ENCODE data around the gene RAP1GAP.
"Not testable (repeated sequence)": the region's sequence is repeated elsewhere in the genome, so short reads cannot be mapped to it uniquely, and the experiment has no call there.

RAP1GAP gene

DNA sequence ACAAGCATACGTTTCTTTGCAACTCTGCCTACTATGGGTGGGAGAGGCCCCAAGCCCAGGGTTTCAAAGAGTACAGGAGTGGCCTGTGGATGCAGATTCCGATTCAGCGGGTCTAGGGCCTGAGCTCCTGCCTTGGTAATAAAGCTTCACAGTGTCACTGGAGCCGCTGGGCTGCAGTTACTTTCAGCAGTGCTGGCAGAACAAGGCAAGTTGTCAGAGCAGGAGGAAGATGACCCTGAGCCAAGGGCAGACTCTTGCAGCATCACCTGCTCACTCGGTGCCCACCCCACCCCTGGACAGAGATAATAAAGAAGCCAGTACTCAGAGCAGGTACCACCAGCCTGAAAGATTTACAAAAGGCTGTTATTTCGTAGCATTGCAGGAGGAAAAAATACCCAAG lies 8.0 kb upstream of the RAP1GAP start:
- H3K4me2 ChIP-seq, result no peak overlapping the region
- TF ChIP-seq, protein P1, sequence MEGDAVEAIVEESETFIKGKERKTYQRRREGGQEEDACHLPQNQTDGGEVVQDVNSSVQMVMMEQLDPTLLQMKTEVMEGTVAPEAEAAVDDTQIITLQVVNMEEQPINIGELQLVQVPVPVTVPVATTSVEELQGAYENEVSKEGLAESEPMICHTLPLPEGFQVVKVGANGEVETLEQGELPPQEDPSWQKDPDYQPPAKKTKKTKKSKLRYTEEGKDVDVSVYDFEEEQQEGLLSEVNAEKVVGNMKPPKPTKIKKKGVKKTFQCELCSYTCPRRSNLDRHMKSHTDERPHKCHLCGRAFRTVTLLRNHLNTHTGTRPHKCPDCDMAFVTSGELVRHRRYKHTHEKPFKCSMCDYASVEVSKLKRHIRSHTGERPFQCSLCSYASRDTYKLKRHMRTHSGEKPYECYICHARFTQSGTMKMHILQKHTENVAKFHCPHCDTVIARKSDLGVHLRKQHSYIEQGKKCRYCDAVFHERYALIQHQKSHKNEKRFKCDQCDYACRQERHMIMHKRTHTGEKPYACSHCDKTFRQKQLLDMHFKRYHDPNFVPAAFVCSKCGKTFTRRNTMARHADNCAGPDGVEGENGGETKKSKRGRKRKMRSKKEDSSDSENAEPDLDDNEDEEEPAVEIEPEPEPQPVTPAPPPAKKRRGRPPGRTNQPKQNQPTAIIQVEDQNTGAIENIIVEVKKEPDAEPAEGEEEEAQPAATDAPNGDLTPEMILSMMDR (conservative IDR thresholded peaks at IDR 0.05; ENCODE audit: low read depth, low read length), result no peak

DNA sequence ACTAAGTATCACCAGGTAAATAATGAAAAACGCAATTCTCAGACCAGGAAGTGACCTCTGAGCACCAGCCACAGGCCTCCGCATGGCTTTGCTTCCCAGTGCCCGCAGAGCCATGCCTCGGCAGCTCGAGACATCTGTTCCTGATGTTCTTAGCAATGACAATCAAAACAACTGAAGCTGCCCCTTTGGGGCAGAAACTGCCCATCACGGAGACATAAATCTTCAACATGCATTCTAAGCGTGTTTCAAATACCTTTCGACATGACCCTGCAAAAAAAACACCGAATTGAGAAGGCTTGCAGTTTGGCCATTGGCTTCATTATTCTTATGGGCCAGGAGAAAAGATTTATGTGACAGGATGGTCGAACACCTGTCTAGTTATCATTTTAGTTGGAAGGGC lies 5.8 kb upstream of the RAP1GAP start:
- no peak overlapping the region for H2AFZ ChIP-seq (ENCODE audit: low read depth)
- H3K79me2 ChIP-seq (ENCODE audit: insufficient read depth, low read depth), result no peaks in the 10 kb centered on the region
- no peaks in the 10 kb centered on the region for H3K4me1 ChIP-seq (ENCODE audit: low read depth, poor library complexity, severe bottlenecking)
- no peaks in the 10 kb centered on the region for H4K20me1 ChIP-seq (ENCODE audit: insufficient read depth)
- H3K36me3 ChIP-seq (ENCODE audit: insufficient read depth), result no peaks in the 10 kb centered on the region
- H3K4me2 ChIP-seq, result no peak overlapping the region
- TF ChIP-seq, protein P1 (conservative IDR thresholded peaks at IDR 0.05; ENCODE audit: low read depth, low read length), result no peak
- H3K9ac ChIP-seq, result no peak overlapping the region
- H3K4me3 ChIP-seq (IDR thresholded peaks at IDR 0.05; ENCODE audit: insufficient read depth, low read depth, low read length), result no peak overlapping the region
- no peak overlapping the region for H3K27ac ChIP-seq
- H3K27me3 ChIP-seq (ENCODE audit: insufficient read depth, low read depth), result peaks cover 13% of the 10 kb centered on the region; the same call in 1 of the 2 replicates

More for the DNA sequence above, 8.0 kb upstream of the RAP1GAP start:
- Histone ChIP-seq H3K79me2 (ENCODE audit: insufficient read depth, low read depth) (no peaks in the 10 kb centered on the region), H2AFZ (ENCODE audit: low read depth) (no peak overlapping the region), H3K27me3 (ENCODE audit: insufficient read depth, low read depth) (0 out of 2 replicates have a peak, but pooled peaks cover 6% of the 10 kb centered on the region), H3K4me1 (ENCODE audit: low read depth, poor library complexity, severe bottlenecking) (no peaks in the 10 kb centered on the region), H3K9ac (no peak overlapping the region), H3K27ac (no peak overlapping the region), H3K36me3 (ENCODE audit: insufficient read depth) (no peaks in the 10 kb centered on the region), H3K4me3 (IDR thresholded peaks at IDR 0.05; ENCODE audit: insufficient read depth, low read depth, low read length) (no peak overlapping the region), H4K20me1 (ENCODE audit: insufficient read depth) (no peaks in the 10 kb centered on the region)

DNA sequence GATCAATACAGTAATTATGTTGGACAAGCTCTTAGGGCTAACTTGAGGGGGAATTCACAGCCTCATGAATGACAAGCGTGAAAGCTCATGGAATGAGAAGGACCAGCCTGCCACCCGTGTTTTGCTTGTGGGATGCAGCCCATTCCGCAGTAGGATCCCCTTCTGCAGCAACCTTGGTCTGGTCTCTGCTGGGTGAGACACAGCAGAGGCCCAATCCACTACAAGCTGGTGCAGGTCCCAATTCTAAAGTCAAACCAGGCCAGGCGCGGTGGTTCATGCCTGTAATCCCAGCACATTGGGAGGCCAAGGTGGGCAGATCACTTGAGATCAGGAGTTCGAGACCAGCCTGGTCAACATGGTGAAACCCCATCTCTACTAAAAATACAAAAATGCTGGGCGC lies 4.7 kb upstream of the RAP1GAP start:
- H3K4me1 ChIP-seq (ENCODE audit: low read depth, poor library complexity, severe bottlenecking); H3K9ac ChIP-seq; H3K36me3 ChIP-seq (ENCODE audit: insufficient read depth); H3K4me3 ChIP-seq (IDR thresholded peaks at IDR 0.05; ENCODE audit: insufficient read depth, low read depth, low read length); H3K27ac ChIP-seq; H2AFZ ChIP-seq (ENCODE audit: low read depth); H4K20me1 ChIP-seq (ENCODE audit: insufficient read depth); H3K4me2 ChIP-seq; H3K79me2 ChIP-seq (ENCODE audit: insufficient read depth, low read depth): not testable (repeated sequence)
- peaks cover 22% of the 10 kb centered on the region for H3K27me3 ChIP-seq (ENCODE audit: insufficient read depth, low read depth)

DNA sequence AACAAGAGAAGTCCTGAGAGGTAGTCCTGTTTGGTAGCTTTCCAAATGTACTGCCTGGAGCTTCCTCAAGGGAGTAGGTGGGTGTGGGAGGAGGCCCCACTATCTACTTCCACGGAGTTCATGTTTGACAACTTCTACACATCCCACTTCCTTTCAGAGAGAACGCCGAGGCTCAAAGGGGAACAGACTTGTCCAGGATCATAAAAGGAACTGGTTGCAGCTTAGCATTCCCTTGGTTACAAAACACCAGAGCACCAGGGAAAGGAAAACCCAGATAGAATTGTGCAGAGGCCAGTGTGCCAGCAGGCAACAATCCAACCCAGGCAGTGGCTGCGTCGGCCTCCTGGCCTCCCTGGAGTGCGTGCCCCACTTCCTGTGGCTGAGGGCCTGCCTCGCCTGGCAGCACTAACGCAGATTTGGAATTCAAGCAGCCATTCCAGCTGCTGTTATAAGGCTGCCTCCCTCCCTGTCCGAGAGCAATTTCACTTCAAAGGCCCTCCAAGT lies 4.2 kb upstream of the RAP1GAP start:
- Histone ChIP-seq H3K4me3 (IDR thresholded peaks at IDR 0.05; ENCODE audit: insufficient read depth, low read depth, low read length) (no peak overlapping the region), H2AFZ (ENCODE audit: low read depth) (no peak overlapping the region), H3K4me2 (no peak overlapping the region), H3K27me3 (ENCODE audit: insufficient read depth, low read depth) (peaks cover 26% of the 10 kb centered on the region), H3K79me2 (ENCODE audit: insufficient read depth, low read depth) (no peaks in the 10 kb centered on the region), H3K27ac (no peak overlapping the region), H3K9ac (no peak overlapping the region), H3K36me3 (ENCODE audit: insufficient read depth) (no peaks in the 10 kb centered on the region), H4K20me1 (ENCODE audit: insufficient read depth) (no peaks in the 10 kb centered on the region), H3K4me1 (ENCODE audit: low read depth, poor library complexity, severe bottlenecking) (no peaks in the 10 kb centered on the region)
- TF ChIP-seq, protein P1 (conservative IDR thresholded peaks at IDR 0.05; ENCODE audit: low read depth, low read length), result no peak

DNA sequence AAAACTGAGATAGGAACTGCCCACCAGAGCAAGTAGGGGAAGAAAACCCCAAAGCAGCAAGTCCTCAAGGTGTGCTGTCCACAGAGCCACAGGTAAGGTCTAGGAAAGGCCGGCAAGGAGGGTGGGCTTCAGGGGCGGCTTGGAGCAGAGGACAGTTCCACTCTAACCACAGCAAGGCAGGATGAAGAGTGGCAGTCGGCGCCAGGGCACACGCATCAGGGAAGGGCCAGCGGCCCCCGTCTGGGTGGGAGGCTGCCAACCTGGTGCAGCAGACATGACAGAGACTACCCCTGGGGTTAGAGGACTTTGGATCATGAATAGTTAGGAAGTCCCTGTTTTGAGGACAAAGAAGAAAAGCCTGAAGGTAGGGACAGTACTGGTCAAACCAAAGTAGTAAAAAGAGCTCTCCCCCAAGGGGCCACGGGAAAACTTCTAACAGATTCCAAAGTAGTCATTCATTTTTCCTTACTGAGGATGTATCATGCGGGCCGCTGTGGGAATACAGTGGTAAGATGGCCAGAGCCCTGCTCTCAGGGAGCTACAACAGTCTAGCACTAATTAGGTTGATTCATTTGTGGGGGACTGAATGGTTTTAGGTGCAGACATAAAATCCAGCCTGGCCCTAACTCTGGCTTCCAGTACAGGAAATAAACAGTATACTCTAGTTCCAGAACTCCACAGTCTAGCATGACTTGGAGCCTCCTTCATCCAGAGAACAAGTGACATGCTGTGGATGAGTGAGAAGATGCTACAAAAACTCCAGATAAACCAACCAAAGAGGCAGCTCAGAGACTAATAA lies 3.5 kb upstream of the RAP1GAP start:
- Histone ChIP-seq H2AFZ (ENCODE audit: low read depth) (no peak overlapping the region), H3K4me1 (ENCODE audit: low read depth, poor library complexity, severe bottlenecking) (no peaks in the 10 kb centered on the region), H3K9ac (no peak overlapping the region), H3K27ac (no peak overlapping the region), H3K27me3 (ENCODE audit: insufficient read depth, low read depth) (peaks cover 32% of the 10 kb centered on the region), H3K79me2 (ENCODE audit: insufficient read depth, low read depth) (no peaks in the 10 kb centered on the region), H3K4me3 (IDR thresholded peaks at IDR 0.05; ENCODE audit: insufficient read depth, low read depth, low read length) (no peak overlapping the region), H4K20me1 (ENCODE audit: insufficient read depth) (no peaks in the 10 kb centered on the region), H3K4me2 (no peak overlapping the region), H3K36me3 (ENCODE audit: insufficient read depth) (no peaks in the 10 kb centered on the region)
- TF ChIP-seq, protein P1 (conservative IDR thresholded peaks at IDR 0.05; ENCODE audit: low read depth, low read length), result no peak

All from KMS-11 (cell line).